ENCODE measurements around the gene FIGLA.

GRCh38 chr2:70752396-70752795, 38.0 kb downstream of the FIGLA start:
- no peak for TF ChIP-seq YY1 (IDR thresholded peaks at IDR 0.05; ENCODE audit: insufficient read depth, insufficient read length)
- TF ChIP-seq SUZ12 (IDR thresholded peaks at IDR 0.05; ENCODE audit: extremely low read depth, insufficient read depth, insufficient read length), result no peak
